Tibial artery (tissue), 4 donors: ENCODE measurements around the gene POP4.
A peak's percentile ranks its signal among the peaks of the same experiment; 100 is the strongest.
"Not testable (repeated sequence)": the region's sequence is repeated elsewhere in the genome, so short reads cannot be mapped to it uniquely, and the experiment has no call there.

Experiments
- DNase-seq, 2 donors: peaks; one replicate each; pipeline ENCODE4 v3.0.0-alpha.2; 2019
- H3K27ac ChIP-seq, 2 donors: fragments of 200-600 bp; sonication (generic) in 1 of 2; 1 replicate in 1 of 2; 2 replicates in 1 of 2; pipeline ENCODE4 v1.5.1; 2018 to 2019; ENCODE audit warnings: mild to moderate bottlenecking in 1 of 2
- H3K27me3 ChIP-seq, 2 donors: fragments of 200-600 bp; sonication (generic) in 1 of 2; one replicate each; pipeline versions ENCODE4 v1.5.1 to v1.6.0; 2016 to 2019
- H3K36me3 ChIP-seq, 3 donors: fragments of 200-600 bp; sonication (generic) in 2 of 3; one replicate each; pipeline ENCODE4 v1.5.1; 2016 to 2019; ENCODE audit warnings: mild to moderate bottlenecking in 2 of 3
- H3K4me1 ChIP-seq, 4 donors: fragments of 200-600 bp; sonication (generic) in 2 of 4; 1 replicate in 3 of 4; 2 replicates in 1 of 4; pipeline ENCODE4 v1.5.1; 2016 to 2019
- H3K4me3 ChIP-seq, 2 donors: fragments of 200-600 bp; sonication (generic) in 1 of 2; 1 replicate in 1 of 2; 2 replicates in 1 of 2; pipeline ENCODE4 v1.5.1; 2018 to 2019; ENCODE audit warnings: mild to moderate bottlenecking in 2 of 2
- H3K9me3 ChIP-seq, 3 donors: fragments of 200-600 bp; sonication (generic) in 1 of 3; one replicate each; pipeline ENCODE4 v1.5.1; 2016 to 2019
- intact Hi-C: fragments of 100-400 bp; cut with DNase I; formaldehyde crosslinking; loops from one replicate; pipeline ENCODE4 v1.15.0; 2023; ENCODE audit warnings: low total_unique reads
- TF ChIP-seq, protein P1 (sequence below), 2 experiments: fragments of 200-600 bp in 1 of 2; fragments of 450-650 bp in 1 of 2; IDR thresholded peaks; one replicate each; pipeline ENCODE4 v1.5.1; 2017 to 2019; ENCODE audit warnings: antibody characterized with exemption in 2 of 2, mild to moderate bottlenecking in 1 of 2, moderate library complexity in 1 of 2

The POP4 gene, protein sequence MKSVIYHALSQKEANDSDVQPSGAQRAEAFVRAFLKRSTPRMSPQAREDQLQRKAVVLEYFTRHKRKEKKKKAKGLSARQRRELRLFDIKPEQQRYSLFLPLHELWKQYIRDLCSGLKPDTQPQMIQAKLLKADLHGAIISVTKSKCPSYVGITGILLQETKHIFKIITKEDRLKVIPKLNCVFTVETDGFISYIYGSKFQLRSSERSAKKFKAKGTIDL

DNA sequence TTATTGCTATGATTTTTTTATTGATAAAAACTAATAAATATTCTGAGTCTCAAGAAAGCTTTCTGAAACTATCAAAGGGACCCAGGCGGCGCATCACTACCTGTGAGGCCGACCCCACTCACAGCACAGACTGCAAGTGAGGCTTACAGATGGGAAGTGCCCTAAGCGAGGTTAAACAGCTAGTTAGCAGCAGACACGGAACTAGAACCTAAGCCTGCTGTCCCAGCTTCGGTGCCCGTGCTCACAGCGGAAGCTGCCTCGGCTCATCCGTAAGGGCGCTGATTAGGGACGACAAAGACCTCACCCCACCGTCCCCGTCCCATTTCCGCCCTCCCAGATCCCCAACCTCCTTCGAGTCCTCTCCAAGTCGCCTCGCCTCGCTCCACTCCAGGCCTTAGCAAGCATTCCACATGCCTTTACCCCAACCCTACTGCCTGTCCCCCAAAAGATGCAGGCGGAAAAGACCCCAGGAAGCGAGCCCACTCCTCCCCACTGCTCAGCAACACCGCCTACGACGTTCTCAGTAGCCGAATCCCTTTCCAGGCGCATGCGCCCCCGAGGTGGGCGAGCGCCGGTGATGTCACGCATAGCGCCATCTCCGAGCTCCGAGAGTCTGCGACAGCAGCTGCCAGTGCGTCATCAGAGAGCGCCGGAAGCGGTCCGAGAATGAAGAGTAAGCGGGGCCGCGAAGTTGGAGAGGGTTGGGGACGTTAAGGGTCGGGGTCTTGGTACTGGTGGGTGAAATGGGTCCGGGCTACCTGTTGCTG is at the start of gene POP4:
Gene POP4 (plus strand): TSS at position 631 of the 767 bp plus-strand sequence. CDS start 36 bp downstream, at position 667.
- no peaks in the 10 kb centered on the region for H3K27me3 ChIP-seq
- peaks cover 0 to 17% (median 14%) of the 10 kb centered on the region in 4 donors for H3K4me1 ChIP-seq
- intact Hi-C loops: no loop called here
- peak; percentile 97 to 98 for DNase-seq
- peaks cover 13 to 22% (median 15%) of the 10 kb centered on the region in 3 donors for H3K36me3 ChIP-seq
- peak within 1 kb of the TSS; percentile 74 to 93 for H3K4me3 ChIP-seq
- TF ChIP-seq, protein P1, sequence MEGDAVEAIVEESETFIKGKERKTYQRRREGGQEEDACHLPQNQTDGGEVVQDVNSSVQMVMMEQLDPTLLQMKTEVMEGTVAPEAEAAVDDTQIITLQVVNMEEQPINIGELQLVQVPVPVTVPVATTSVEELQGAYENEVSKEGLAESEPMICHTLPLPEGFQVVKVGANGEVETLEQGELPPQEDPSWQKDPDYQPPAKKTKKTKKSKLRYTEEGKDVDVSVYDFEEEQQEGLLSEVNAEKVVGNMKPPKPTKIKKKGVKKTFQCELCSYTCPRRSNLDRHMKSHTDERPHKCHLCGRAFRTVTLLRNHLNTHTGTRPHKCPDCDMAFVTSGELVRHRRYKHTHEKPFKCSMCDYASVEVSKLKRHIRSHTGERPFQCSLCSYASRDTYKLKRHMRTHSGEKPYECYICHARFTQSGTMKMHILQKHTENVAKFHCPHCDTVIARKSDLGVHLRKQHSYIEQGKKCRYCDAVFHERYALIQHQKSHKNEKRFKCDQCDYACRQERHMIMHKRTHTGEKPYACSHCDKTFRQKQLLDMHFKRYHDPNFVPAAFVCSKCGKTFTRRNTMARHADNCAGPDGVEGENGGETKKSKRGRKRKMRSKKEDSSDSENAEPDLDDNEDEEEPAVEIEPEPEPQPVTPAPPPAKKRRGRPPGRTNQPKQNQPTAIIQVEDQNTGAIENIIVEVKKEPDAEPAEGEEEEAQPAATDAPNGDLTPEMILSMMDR (IDR thresholded peaks at IDR 0.05): no peak
- H3K9me3 ChIP-seq: no peaks in the 10 kb centered on the region
- H3K27ac ChIP-seq: peak within 1 kb of the TSS; percentile 88 to 95

DNA sequence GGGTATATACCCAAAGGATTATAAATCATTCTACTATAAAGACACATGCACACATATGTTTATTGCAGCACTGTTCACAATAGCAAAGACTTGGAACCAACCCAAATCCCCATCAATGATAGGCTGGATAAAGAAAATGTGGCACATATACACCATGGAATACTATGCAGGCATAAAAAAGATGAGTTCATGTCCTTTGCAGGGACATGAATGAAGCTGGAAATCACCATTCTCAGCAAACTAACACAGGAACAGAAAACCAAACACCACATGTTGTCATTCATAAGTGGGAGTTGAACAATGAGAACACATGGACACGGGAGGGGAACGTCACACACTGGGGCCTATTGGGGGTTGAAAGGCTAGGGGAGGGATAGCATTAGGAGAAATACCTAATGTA is 47.0 kb upstream of the POP4 start:
- H3K27ac ChIP-seq, H3K36me3 ChIP-seq, H3K4me1 ChIP-seq, DNase-seq, H3K27me3 ChIP-seq, intact Hi-C loops, H3K4me3 ChIP-seq: not testable (repeated sequence)
- peaks cover 0 to 24% (median 19%) of the 10 kb centered on the region in 3 donors for H3K9me3 ChIP-seq

DNA sequence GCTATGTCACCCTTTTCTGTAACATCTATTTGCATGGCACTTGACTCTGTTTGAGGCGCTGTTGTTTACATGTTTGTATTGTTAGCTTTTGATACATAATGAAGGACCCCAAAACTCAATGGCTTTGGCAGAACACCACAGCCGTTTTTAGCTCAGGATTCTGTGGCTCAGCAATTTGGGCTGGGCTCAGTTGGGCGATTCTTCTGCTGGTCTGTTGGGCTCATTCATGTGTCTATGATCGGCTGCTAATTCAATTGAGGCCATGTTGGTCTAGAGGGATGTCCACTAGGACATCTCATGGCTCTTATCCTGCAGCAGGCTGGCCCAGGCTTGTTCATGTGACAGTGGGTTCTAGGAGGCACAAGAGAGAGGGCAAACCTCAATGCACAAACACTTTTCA is 46.3 kb upstream of the POP4 start:
- no peak overlapping the region for H3K4me3 ChIP-seq
- peaks cover 0 to 24% (median 13%) of the 10 kb centered on the region in 3 donors for H3K9me3 ChIP-seq
- no peaks in the 10 kb centered on the region for H3K36me3 ChIP-seq
- TF ChIP-seq, protein P1 (IDR thresholded peaks at IDR 0.05): no peak
- no peak for DNase-seq
- no peaks in the 10 kb centered on the region for H3K4me1 ChIP-seq
- no peaks in the 10 kb centered on the region for H3K27me3 ChIP-seq
- intact Hi-C loops: no loop called here
- H3K27ac ChIP-seq: no peak overlapping the region

DNA sequence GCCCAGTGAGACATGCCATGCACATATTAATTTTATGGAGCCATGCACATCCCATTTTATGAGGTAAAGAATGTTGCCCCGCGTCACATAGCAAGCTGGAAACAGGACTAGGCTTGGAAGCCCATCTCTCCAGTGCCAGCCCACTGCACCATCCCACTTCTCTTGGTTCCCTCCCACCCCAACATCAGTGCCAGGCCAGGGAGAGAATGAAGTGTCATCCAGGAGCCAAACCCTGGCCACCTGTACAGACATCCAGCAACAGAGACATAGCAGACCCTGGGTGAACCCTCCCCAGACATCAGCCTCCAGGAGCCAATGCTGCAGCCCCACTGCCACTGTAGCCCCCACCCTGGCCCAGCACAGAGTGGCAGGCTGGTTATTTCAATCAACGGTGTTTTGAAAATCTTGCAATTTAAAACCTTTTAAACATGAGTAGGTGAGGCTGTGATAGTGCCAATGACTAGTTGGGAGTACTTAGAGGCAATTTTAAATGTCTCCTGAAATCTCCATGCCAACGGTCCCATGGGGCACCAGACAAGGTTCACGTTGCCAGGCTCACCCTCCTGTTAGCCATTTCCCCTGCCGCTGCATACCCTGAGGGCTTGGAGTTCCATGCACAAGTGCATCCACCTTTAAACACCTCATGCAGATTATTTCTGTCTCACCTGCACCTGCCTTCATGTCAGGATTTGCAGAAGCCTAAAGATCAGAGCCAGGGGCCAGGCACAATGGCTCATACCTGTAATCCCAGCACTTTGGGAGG is 45.6 kb upstream of the POP4 start:
- intact Hi-C loops: no loop called here
- H3K27ac ChIP-seq: no peak overlapping the region
- DNase-seq: peak in 1 of 2 donors; percentile 45
- no peaks in the 10 kb centered on the region for H3K36me3 ChIP-seq
- TF ChIP-seq, protein P1 (IDR thresholded peaks at IDR 0.05): no peak
- no peaks in the 10 kb centered on the region for H3K4me1 ChIP-seq
- H3K27me3 ChIP-seq: no peaks in the 10 kb centered on the region
- H3K4me3 ChIP-seq: no peak overlapping the region
- peaks cover 0 to 24% (median 10%) of the 10 kb centered on the region in 3 donors for H3K9me3 ChIP-seq

DNA sequence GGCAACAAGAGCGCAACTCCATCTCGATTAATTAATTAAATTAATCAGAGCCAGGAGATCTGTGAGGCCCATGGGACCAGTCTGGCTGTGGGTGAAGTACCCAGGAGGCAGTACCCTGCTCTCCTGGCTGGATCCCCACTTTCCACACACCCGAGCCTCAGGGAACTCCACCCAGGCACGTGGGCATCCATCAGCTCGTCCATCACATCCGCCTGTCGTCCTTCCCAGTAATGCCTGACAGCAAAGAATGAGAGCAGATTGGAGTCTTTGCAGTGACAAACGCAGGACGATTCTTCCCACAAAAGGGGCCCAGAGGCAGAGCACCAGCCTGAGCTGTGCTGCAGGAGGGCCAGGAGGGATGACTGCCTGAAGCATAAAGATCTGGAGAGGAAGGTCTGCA is 44.5 kb upstream of the POP4 start:
- TF ChIP-seq, protein P1 (IDR thresholded peaks at IDR 0.05): no peak
- Histone ChIP-seq H3K4me1 (no peaks in the 10 kb centered on the region), H3K36me3 (no peaks in the 10 kb centered on the region), H3K9me3 (peaks cover 0 to 24% (median 10%) of the 10 kb centered on the region in 3 donors), H3K27me3 (peaks cover 0 to 5% of the 10 kb centered on the region in 2 donors), H3K4me3 (no peak overlapping the region), H3K27ac (no peak overlapping the region)
- intact Hi-C loops: no loop called here
- DNase-seq: peak in 1 of 2 donors; percentile 32
